ENCODE results near the gene ASB8. TPM values are rescaled to one million over a fixed set of nuclear protein-coding genes. Genes with fewer than 3 reads are reported as not detected.

Gene ASB8
- total and polyA plus RNA-seq, 9 of the 15 experiments (the other 6 are each of a cell fraction or from before 2014, with no cell fraction given), result 13.3 to 29.0 (median 19.6) TPM

DNA sequence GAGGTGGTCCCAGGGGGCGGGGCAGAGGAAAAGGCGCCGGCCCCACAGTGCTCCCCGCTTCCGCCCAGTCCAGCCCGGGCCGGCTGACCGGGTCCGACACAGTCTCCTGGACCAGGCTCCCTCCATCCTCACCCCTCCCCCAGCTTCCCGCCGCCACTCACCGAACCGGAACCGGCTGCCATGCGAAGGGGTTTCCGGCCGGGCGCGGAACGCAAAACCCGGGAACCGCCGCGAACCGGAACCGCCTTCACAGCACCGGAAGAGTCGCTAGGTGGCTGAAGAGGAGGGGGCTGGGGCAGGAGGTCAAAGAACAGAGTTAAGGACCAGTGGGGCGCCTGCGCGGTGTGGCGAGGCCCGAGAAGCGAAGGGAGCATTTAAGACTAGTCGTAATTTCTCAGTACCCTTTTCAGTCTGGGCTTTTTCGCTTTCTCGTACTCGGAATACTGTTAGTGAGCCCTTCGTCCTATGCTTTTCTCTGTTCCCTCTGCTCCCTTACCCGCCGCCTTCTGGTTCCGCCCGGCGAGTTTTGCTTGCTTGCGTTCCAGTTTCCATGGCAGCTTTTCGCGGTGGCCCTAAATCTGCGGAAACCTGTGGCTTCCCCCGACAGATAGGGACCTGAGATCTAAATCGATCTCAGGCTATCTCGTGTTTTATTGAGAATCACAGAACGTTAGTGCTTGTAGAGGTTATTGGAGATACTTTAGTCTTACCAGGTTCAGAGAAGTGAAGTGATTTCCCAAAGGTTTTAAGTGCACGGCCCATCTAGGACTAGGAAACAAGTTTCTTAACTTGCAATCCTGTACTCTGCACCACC, 51.2 kb downstream of the ASB8 start, which contains the start of gene SENP1 (continued):
- TF ChIP-seq ZFX (CRISPR knock-in tag; IDR thresholded peaks at IDR 0.05) (peak; percentile 62), TRIM24 (IDR thresholded peaks at IDR 0.05) (peak in 1 of 2 experiments; percentile 98; a peak in 2 of 4 replicates), HDAC3 (IDR thresholded peaks at IDR 0.05; ENCODE audit: borderline replicate concordance, partially characterized antibody) (peak; percentile 44), SLC30A9 (CRISPR knock-in tag; IDR thresholded peaks at IDR 0.05) (no peak), GABPB1 (CRISPR knock-in tag; IDR thresholded peaks at IDR 0.05) (peak; percentile 97), CEBPB (tag; IDR thresholded peaks at IDR 0.05) (no peak), MYBL2 (IDR thresholded peaks at IDR 0.05; ENCODE audit: low read depth) (no peak), MYBL2 (CRISPR knock-in tag; IDR thresholded peaks at IDR 0.05; ENCODE audit: borderline replicate concordance) (no peak), ZNF778 (CRISPR knock-in tag; IDR thresholded peaks at IDR 0.05) (no peak), NCOA6 (IDR thresholded peaks at IDR 0.05) (no peak), NCOA1 (IDR thresholded peaks at IDR 0.05; ENCODE audit: low read depth) (peak; percentile 99), POLR2H (tag; IDR thresholded peaks at IDR 0.05; ENCODE audit: low read depth) (0 out of 2 replicates have a peak, but pooled peaks have one; percentile 27), ATF7 (IDR thresholded peaks at IDR 0.05) (peak; percentile 78; the same call in 1 of the 2 replicates), RBFOX2 (IDR thresholded peaks at IDR 0.05; ENCODE audit: low read depth, low read length) (peak; percentile 94), MAZ (CRISPR knock-in tag; conservative IDR thresholded peaks at IDR 0.05 in 1 of 2, IDR thresholded peaks at IDR 0.05 in 1 of 2) (peak; percentile 91 to 95), NELFE (IDR thresholded peaks at IDR 0.05; ENCODE audit: insufficient read depth, insufficient read length) (no peak), FOSL1 (tag; conservative IDR thresholded peaks at IDR 0.05) (peak; percentile 29; the same call in 1 of the 2 replicates), RFX1 (IDR thresholded peaks at IDR 0.05) (peak; percentile 85), POLR3G (IDR thresholded peaks at IDR 0.05; ENCODE audit: extremely low read depth, insufficient read length, insufficient replicate concordance) (no peak)
- TF ChIP-seq, protein P1, sequence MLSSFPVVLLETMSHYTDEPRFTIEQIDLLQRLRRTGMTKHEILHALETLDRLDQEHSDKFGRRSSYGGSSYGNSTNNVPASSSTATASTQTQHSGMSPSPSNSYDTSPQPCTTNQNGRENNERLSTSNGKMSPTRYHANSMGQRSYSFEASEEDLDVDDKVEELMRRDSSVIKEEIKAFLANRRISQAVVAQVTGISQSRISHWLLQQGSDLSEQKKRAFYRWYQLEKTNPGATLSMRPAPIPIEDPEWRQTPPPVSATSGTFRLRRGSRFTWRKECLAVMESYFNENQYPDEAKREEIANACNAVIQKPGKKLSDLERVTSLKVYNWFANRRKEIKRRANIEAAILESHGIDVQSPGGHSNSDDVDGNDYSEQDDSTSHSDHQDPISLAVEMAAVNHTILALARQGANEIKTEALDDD (IDR thresholded peaks at IDR 0.05), result no peak; the same call in 1 of the 2 replicates
- TF ChIP-seq, protein P2, sequence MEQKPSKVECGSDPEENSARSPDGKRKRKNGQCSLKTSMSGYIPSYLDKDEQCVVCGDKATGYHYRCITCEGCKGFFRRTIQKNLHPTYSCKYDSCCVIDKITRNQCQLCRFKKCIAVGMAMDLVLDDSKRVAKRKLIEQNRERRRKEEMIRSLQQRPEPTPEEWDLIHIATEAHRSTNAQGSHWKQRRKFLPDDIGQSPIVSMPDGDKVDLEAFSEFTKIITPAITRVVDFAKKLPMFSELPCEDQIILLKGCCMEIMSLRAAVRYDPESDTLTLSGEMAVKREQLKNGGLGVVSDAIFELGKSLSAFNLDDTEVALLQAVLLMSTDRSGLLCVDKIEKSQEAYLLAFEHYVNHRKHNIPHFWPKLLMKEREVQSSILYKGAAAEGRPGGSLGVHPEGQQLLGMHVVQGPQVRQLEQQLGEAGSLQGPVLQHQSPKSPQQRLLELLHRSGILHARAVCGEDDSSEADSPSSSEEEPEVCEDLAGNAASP (IDR thresholded peaks at IDR 0.05), result no peak
- TF ChIP-seq, protein P3, sequence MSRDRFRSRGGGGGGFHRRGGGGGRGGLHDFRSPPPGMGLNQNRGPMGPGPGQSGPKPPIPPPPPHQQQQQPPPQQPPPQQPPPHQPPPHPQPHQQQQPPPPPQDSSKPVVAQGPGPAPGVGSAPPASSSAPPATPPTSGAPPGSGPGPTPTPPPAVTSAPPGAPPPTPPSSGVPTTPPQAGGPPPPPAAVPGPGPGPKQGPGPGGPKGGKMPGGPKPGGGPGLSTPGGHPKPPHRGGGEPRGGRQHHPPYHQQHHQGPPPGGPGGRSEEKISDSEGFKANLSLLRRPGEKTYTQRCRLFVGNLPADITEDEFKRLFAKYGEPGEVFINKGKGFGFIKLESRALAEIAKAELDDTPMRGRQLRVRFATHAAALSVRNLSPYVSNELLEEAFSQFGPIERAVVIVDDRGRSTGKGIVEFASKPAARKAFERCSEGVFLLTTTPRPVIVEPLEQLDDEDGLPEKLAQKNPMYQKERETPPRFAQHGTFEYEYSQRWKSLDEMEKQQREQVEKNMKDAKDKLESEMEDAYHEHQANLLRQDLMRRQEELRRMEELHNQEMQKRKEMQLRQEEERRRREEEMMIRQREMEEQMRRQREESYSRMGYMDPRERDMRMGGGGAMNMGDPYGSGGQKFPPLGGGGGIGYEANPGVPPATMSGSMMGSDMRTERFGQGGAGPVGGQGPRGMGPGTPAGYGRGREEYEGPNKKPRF (IDR thresholded peaks at IDR 0.05; ENCODE audit: low read depth, low read length), result no peak
- TF ChIP-seq, protein P4, sequence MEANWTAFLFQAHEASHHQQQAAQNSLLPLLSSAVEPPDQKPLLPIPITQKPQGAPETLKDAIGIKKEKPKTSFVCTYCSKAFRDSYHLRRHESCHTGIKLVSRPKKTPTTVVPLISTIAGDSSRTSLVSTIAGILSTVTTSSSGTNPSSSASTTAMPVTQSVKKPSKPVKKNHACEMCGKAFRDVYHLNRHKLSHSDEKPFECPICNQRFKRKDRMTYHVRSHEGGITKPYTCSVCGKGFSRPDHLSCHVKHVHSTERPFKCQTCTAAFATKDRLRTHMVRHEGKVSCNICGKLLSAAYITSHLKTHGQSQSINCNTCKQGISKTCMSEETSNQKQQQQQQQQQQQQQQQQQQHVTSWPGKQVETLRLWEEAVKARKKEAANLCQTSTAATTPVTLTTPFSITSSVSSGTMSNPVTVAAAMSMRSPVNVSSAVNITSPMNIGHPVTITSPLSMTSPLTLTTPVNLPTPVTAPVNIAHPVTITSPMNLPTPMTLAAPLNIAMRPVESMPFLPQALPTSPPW (CRISPR knock-in tag; IDR thresholded peaks at IDR 0.05), result peak; percentile 91
